Spinal cord (tissue), 10 donors: ENCODE results near the gene KIF5B. TPM values are rescaled to one million over a fixed set of nuclear protein-coding genes. Genes with fewer than 3 reads are reported as not detected.
"Not testable (repeated sequence)": the region's sequence is repeated elsewhere in the genome, so short reads cannot be mapped to it uniquely, and the experiment has no call there.

Experiments used
- DNase-seq, 6 donors: peaks; one replicate each; pipeline versions ENCODE4 v3.0.0 to v3.0.0-alpha.2; 2013 to 2015; ENCODE audit warnings: low spot score in 6 of 6, low read depth in 4 of 6
- H3K27ac ChIP-seq: one replicate; pipeline ENCODE4 v1.5.1; 2013; ENCODE audit warnings: low read depth, low read length, control low read depth
- H3K27me3 ChIP-seq: one replicate; pipeline ENCODE4 v1.6.1; 2013; ENCODE audit warnings: low read length; ENCODE audit not compliant: control insufficient read depth, insufficient read depth
- H3K36me3 ChIP-seq: one replicate; pipeline ENCODE4 v1.6.1; 2013; ENCODE audit warnings: low read length; ENCODE audit not compliant: control insufficient read depth, insufficient read depth
- H3K4me1 ChIP-seq: one replicate; pipeline ENCODE4 v1.6.1; 2013; ENCODE audit warnings: low read length; ENCODE audit not compliant: control insufficient read depth, insufficient read depth
- H3K4me3 ChIP-seq: one replicate; pipeline ENCODE4 v1.5.1; 2013; ENCODE audit warnings: low read depth, low read length, control low read depth
- H3K9me3 ChIP-seq: one replicate; pipeline ENCODE4 v1.6.1; 2013; ENCODE audit warnings: low read length; ENCODE audit not compliant: control insufficient read depth, insufficient read depth
- WGBS: methylation state at CpG from one replicate; pipeline ENCODE4 v1.1.5; 2013; ENCODE audit warnings: missing lambda C conversion rate; ENCODE audit not compliant: insufficient coverage; 5-methylcytosine and 5-hydroxymethylcytosine counted together
- polyA plus RNA-seq, 2 donors: library from polyadenylated mRNA; unstranded; fragments of 120-200 nt; gene quantifications; one replicate each; pipeline ENCODE4 v1.2.1, GENCODE V29; 2013; ENCODE audit not compliant: insufficient read length in 2 of 2
- total RNA-seq, 2 donors: library from RNA; depleted of rRNA in 1 of 2; stranded (reverse); fragments of 120-200 nt in 1 of 2; fragments of >200 nt in 1 of 2; gene quantifications; one replicate each; pipeline versions ENCODE4 v1.2.3 to v1.2.4, GENCODE V29; 2013 to 2014
- donor health status: healthy.

The KIF5B gene
- total and polyA plus RNA-seq, 4 donors, result 86.9 to 140 (median 118) TPM

DNA sequence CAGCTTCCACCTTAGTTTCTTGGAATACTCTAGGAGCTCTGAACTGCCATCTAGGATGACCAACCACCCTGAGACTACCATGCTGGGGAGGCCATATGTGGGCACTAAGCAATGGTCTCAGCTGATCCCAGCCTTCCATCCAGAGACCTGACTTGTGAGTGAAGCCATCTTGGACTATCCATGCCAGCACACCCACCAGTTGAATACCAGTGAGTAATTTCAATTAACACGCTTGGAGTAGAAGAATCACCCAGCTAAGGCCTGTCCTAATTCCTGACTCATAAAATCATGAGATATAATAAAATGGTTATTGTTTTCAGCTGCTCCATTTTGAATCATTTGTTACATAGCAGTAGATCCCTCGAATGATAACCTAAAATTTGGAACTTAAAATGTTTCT lies 5.2 kb upstream of the KIF5B start:
- H3K27me3 ChIP-seq, result no peaks in the 10 kb centered on the region
- peaks cover 4% of the 10 kb centered on the region for H3K4me1 ChIP-seq
- no CpG with 5 or more reads among the region's 2 CpGs for WGBS
- H3K4me3 ChIP-seq, result no peak overlapping the region
- H3K36me3 ChIP-seq, result no peaks in the 10 kb centered on the region
- no peak overlapping the region for H3K27ac ChIP-seq
- H3K9me3 ChIP-seq, result no peaks in the 10 kb centered on the region
- no peak for DNase-seq

DNA sequence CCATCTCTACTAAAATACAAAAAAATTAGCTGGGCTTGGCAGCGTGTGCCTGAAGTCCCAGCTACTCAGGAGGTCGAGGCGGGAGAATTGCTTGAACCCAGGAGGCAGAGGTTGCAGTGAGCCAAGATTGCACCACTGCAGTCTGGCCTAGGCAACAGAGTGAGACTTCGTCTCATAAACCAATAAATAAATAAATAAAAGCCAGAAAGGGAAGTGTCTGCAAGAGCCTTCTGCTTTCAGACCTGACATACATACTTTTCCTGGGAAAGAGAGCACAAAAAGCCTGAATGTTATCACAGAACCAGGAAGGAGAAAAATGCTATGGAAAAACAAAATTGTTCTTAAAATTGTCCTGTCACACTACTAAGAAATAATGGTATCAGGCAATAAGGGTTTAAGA lies 4.1 kb upstream of the KIF5B start:
- no peak overlapping the region for H3K27ac ChIP-seq
- DNase-seq, result no peak
- no peaks in the 10 kb centered on the region for H3K36me3 ChIP-seq

DNA sequence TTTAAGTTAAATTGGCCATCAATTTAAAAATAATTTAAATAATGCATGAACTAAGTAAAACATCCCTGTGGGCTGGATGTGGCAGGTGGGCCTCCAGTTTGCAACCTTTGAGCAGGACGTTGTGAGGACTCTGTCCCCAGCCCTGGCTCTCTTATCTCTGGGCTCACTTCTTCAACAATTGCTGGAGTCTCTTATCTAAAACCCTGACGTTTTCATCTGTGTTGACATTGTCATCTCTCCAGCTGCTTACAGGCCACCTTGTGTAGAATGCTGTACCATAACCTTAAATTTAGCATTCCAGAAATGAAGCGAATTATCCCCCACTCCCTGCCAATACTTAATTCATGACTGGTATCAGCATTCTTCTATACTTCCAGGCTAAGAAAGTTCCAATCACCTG lies 3.2 kb upstream of the KIF5B start:
- Histone ChIP-seq H3K4me3 (no peak overlapping the region), H3K36me3 (no peaks in the 10 kb centered on the region), H3K27ac (no peak overlapping the region), H3K27me3 (no peaks in the 10 kb centered on the region), H3K4me1 (peaks cover 4% of the 10 kb centered on the region), H3K9me3 (no peaks in the 10 kb centered on the region)
- WGBS, result 80% methylated on average over 3 of the region's 3 CpGs
- DNase-seq, result no peak

More for the DNA sequence above, 4.1 kb upstream of the KIF5B start:
- H3K9me3 ChIP-seq, result no peaks in the 10 kb centered on the region
- peaks cover 4% of the 10 kb centered on the region for H3K4me1 ChIP-seq
- no peak overlapping the region for H3K4me3 ChIP-seq
- 89% methylated on average over 3 of the region's 4 CpGs for WGBS
- H3K27me3 ChIP-seq, result no peaks in the 10 kb centered on the region

DNA sequence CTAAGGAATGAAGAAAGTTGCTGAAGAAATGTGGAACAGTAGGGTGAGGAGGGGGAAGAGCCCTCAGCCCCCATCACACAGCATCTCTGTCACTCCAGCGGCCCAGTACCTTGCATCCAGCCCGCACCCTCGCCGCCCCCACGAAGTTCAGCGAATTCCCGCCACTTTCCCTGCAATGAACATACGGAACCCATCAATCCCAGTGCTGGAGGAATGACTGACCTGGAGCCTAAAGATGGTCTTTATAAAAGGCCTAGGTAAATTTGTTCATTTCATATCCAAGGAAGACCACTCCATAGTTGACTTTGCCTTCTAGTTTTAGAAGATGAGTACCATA lies 779 bp upstream of the KIF5B start:
- H3K27ac ChIP-seq, result peak overlapping the region; percentile 98
- no CpG with 5 or more reads among the region's 8 CpGs for WGBS

DNA sequence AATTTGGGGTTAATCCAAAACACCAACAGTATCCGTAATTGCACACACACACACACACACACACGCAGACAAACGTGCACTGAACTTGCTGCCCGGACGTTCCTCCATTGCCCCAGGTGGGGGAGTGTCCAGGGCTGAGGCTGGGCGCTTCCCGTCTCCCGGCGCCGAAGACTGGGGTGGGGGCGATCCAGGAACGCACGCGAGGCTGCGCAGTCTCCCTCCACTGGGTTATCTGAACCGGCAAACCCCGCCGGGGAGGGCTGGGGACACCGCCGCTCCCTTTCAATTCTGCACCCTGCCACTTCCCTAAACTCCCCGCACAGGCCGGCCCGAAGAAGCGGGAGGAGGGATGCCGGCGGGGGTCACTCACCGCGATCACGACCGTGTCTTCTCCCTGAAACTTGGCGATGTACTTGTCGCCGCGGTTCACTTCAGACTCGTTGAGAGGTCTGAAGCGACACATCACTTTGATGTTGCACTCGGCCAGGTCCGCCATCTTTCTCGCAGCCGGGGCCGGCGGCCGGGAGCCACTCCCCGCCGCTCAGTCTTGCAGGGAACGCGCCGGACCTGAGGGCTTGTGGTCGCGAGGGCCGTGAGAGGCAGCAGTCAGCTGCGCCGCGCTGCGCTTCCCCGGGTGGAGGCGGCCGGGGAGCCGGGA lies 618 bp downstream of the KIF5B start:
- H3K27me3 ChIP-seq, result no peaks in the 10 kb centered on the region
- peaks cover 12% of the 10 kb centered on the region for H3K4me1 ChIP-seq
- under 1% methylated on average over 58 of the region's 59 CpGs for WGBS
- H3K27ac ChIP-seq, result peak overlapping the region; percentile 98
- peak in 5 of 6 donors; percentile 39 to 83 (median 54) for DNase-seq
- no peaks in the 10 kb centered on the region for H3K36me3 ChIP-seq
- no peaks in the 10 kb centered on the region for H3K9me3 ChIP-seq
- H3K4me3 ChIP-seq, result peak overlapping the region; percentile 97

More for the DNA sequence above, 779 bp upstream of the KIF5B start:
- Histone ChIP-seq H3K27me3 (no peaks in the 10 kb centered on the region), H3K36me3 (no peaks in the 10 kb centered on the region), H3K4me1 (peaks cover 10% of the 10 kb centered on the region), H3K9me3 (no peaks in the 10 kb centered on the region), H3K4me3 (peak overlapping the region; percentile 97)
- no peak for DNase-seq

DNA sequence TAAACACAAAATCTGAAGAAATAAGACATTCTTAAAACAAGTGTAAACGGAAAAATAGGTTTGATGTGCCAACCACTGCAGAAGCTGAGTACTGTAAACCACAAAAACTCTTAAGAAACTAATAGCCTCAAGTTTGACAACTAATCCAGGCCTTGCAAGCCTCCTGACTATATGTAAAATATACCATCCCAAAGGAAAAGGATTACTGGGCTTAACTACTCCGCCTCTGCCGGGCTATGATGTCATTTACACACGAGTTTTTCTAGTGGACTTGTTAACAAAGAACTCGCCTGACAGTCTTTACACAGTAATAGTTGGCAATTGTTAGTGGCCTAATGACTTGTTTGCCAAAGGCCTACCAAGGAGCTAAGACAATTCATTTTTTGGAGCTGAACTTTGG lies 2.1 kb downstream of the KIF5B start:
- H3K4me3 ChIP-seq, result peak overlapping the region; percentile 97
- peak overlapping the region; percentile 98 for H3K27ac ChIP-seq
- no CpG with 5 or more reads among the region's 5 CpGs for WGBS
- no peaks in the 10 kb centered on the region for H3K9me3 ChIP-seq
- no peaks in the 10 kb centered on the region for H3K27me3 ChIP-seq
- DNase-seq, result peak in 4 of 6 donors; percentile 13 to 58 (median 36)
- peaks cover 12% of the 10 kb centered on the region for H3K4me1 ChIP-seq
- no peaks in the 10 kb centered on the region for H3K36me3 ChIP-seq

DNA sequence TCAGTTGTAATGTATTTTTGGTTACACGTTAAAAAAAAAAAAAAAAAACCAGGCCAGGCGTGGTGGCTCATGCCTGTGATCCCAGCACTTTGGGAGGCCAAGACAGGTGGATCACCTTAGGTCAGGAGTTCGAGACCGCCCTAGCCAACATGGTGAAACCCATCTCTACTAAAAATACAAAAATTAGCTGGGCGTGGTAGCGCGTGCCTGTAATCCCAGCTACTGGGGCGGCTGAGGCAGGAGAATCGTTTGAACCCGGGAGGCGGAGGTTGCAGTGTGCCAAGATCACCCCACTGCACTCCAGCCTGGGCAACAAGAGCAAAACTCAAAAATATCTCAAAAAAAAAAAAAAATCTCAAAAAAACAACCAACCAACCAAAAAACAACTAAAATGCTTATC lies 2.8 kb downstream of the KIF5B start:
- not testable (repeated sequence) for H3K9me3 ChIP-seq, H3K36me3 ChIP-seq, DNase-seq, H3K27me3 ChIP-seq, H3K27ac ChIP-seq
- Histone ChIP-seq H3K4me1 (peaks cover 12% of the 10 kb centered on the region), H3K4me3 (peak overlapping the region; percentile 97)
- 82% methylated on average over 7 of the region's 11 CpGs for WGBS

DNA sequence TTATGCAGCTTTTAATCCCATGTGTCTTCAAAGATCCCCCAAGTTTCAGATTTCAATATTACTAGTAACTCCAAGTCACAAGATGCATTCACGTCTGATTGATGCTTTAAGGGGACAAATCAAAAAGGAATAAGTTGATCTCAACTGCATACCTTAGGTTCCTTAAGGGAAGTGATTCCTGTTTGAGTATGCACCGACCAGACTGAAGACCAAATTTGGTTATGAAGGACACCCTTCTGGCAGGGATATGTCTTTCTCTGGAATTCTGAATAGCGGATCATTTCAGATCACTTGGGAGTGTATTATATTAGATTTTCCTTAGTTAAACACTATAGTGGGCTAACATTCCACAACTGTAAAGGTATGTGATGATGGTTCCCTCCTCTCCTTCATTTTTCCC lies 4.3 kb downstream of the KIF5B start:
- no peak for DNase-seq
- 50% methylated on average over 1 of the region's 3 CpGs for whole genome bisulfite sequencing
- Histone ChIP-seq H3K9me3 (no peaks in the 10 kb centered on the region), H3K36me3 (peaks cover 3% of the 10 kb centered on the region), H3K27me3 (no peaks in the 10 kb centered on the region), H3K27ac (no peak overlapping the region), H3K4me3 (no peak overlapping the region), H3K4me1 (peaks cover 10% of the 10 kb centered on the region)

DNA sequence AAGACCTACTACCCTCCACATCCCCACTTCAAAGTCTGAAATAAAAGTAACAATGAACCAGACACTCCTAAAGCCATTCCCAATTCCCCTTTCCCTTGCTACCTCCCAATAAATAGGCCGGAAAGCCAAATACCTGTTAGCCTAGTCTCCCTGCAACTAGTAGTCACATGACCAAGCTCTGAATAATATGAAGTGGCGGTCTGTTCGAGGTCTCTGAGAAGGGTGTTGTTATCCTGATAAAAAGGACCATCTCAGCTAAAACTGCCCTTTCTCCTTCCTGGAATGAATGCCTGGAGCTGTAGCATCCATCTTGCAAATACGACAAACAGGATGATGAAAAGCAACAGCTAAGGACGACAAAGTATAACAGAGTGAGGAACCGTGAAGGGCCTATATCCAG lies 6.0 kb downstream of the KIF5B start:
- H3K9me3 ChIP-seq, result no peaks in the 10 kb centered on the region
- peak in 2 of 6 donors; percentile 13 to 68 for DNase-seq
- no peak overlapping the region for H3K27ac ChIP-seq
- H3K4me3 ChIP-seq, result no peak overlapping the region
- no peaks in the 10 kb centered on the region for H3K27me3 ChIP-seq
- no CpG with 5 or more reads among the region's 6 CpGs for WGBS
- H3K4me1 ChIP-seq, result peaks cover 8% of the 10 kb centered on the region
- H3K36me3 ChIP-seq, result peaks cover 7% of the 10 kb centered on the region

DNA sequence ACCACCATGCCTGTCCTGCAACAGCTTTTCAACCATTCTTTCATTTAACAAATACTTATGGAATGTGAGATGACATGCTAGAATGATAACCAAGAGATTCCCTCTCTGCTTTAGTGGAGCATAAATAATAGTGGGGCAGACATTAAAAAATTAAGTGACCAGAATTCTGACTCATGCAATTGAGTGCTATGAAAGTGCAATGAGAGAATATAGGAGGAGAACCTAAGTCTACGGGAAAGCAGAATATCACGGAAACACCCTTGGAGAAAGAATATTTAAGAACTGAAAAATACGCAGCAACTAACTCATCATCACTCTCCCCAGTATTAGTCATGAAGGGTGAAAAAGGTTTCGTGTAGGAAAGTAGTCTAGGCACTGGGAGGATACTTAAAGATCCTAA lies 7.1 kb downstream of the KIF5B start:
- no peak for DNase-seq
- Histone ChIP-seq H3K4me3 (no peak overlapping the region), H3K27ac (no peak overlapping the region), H3K27me3 (no peaks in the 10 kb centered on the region), H3K36me3 (peaks cover 12% of the 10 kb centered on the region), H3K9me3 (no peaks in the 10 kb centered on the region), H3K4me1 (peaks cover 8% of the 10 kb centered on the region)
- WGBS, result no CpG with 5 or more reads among the region's 4 CpGs
